ENCODE data around the gene PCOLCE2.

PCOLCE2 gene

DNA sequence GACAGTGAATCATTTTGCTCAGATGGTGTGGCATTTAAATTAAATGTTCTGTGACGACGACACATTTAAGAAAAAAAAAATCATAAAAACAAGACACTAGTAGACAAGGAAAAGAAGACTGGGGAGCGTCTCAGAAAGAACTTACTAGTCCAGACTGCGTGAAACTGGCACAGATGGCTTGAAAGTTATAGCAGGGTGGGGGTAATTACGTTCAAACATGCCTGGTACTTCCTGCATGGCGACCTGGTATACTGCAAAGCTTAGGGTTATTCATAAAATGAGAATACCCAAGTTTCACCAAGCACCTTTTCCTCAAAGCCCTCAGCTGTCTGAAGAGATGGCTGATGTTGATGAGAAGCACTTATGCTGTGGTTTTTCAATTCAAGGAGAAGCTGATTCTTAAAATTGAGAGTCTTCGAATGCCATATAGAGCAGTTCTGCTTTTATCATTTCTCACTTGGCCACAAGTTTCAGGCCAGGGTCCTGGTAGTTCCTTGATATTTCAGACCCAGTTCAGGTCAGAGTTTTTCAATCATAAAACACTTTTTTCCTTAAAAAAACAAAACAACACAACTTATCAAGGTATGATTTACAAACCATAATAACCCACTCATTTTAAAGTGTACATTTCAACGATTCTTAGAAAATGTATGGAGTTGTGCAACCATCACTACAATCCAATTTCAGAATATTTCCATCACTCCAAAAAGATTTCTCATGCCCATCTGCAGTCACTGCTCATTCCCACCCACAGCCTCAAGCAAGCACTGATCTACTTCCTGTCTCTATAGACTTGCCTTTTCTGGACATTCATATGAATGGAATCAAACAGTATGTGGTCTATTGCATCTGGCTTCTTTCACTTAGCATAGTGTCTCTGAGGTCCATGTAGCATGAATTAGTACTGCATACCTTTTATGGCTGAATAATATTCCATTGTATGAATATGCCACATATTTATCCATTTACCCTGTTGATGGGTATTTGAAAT is 24.7 kb downstream of the PCOLCE2 start:
- no peak for DNase-seq (ENCODE audit: low spot score)

DNA sequence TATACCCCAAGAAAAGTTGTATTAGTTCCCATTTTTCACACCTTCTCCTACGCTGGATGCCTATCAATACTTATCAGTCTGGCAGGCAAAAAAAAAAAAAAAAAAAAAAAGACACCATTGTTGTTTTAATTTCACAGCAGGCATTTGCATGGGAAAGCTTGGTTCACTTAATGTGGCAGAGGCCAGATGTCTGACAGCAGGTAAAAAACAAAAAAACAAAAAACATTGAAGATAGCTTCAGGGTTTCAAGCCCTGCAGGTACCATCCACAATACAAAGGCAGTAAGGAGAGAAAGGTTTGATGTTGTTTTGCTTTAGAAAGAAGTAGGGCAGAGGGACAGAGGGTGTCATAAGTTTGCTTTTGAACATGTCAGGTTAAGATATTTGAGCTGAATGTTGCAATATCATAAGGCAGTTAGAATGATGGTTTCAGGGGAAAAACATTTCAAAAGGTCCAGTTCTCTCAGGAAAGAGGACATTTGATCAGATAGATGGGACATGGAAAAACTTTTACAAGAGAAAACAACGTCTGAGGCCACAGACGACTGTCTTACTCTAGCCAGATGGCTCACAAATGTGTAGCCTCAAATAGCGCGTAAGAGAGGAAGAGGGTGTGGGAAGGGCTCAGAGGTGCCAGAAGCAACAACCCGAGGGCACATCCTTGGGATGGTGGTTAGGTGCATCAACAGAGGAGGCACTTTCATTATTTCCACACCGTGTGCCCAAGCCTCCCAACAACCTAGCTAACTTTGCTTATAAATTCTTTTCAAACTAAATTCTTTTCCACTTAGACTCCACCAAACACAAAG is 25.7 kb downstream of the PCOLCE2 start:
- DNase-seq (ENCODE audit: low spot score), result no peak

DNA sequence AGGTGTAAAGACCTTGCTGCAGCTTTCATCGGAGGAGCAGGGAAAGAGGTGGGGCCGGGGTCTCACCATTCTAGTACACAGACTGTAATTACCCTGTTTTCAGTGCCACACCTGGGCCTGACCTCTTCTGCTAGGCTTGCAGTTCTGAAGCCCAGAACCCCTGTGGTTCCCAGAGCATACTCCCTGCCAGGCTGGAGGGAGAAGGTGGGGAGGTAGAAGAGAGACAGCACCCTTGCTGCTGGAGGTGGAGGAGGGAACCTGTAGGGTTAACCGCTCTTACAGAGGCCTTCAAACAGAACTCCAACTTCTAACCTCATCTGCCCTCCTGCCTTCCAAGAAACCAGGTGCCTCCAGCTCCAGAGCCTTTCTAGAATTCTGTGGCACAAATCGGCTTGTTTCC is 27.0 kb downstream of the PCOLCE2 start:
- DNase-seq (ENCODE audit: low spot score), result no peak

DNA sequence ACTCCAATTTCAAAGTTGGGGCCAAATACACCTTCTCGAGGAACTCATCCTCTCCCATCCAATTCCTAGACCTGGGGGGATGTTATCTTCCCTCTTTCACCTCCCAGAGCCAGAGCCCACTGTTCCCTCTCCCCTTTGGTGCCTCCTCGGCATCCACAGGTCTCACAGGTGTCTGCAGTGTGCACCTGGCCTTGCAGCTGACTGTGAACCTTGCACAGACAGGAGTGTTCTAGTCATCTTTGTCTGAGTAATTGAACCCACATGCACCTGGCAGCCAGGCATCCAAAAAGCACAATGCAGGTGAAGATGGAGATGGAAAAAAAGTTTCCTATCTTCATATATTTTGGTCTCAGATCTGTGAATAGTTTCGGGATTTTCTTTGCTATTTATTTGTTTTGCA is 30.8 kb downstream of the PCOLCE2 start:
- no peak for DNase-seq (ENCODE audit: low spot score)

DNA sequence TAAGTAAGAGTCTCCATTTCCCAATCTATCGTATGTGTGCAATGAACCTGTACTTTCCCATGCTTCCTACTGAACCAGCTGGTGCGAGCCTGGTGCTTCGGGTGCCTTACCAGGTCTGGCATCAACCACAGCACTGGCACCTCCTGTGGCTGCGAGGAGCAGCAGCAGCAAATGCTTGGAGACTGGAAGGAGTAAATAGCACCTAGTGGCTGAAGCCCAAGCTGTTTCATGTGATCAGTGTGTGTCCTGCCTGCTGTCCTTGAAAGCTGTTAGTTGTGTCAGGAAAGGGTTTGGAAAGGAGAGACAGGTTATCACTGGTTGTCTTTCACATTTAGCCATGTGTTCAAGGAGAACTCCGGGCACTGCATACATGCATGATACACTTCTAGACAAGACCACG is 31.8 kb downstream of the PCOLCE2 start:
- DNase-seq (ENCODE audit: low spot score), result peak; percentile 88

DNA sequence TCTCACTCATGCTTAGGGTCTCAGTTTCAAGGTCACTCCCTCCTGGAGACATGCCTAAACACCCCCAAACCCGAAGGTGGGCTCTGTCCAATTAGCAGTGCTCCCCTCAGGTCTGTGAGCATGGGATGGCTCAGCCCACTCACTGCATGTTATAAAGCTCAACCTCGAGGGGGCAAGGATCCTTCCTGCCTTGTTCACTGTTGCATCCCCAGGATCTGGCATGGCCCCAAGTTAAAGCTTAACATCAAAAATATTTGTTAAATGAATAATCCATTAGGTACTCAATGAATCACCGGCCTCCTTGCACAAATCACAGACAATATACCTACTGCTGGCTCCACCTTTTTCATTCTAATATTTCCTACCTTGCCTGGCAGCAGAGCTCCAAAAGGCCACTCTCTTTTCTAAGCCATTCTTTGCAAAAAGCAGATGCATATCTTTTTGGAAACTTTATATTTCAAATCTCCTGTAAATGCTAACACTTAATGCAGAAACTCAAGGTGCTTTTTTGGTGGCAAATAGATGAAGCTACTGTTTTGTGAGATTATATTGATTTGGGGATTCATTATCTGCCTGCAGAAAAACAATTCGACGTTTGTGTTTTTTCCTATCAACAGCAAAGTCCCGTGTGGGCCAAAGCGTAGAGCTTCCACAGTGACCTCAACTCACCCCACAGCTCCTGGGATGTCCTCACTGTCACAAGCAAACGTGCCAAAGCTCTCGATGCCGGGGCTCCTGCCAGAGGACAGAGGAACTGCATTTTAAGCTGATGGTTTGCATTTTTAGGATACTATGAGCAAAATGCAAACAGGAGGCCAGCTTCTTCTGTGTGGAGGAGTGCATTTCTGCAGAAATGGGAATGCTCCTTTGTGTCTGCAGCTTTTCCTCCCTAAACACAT is 35.4 kb downstream of the PCOLCE2 start:
- DNase-seq (ENCODE audit: low spot score), result peak; percentile 6

DNA sequence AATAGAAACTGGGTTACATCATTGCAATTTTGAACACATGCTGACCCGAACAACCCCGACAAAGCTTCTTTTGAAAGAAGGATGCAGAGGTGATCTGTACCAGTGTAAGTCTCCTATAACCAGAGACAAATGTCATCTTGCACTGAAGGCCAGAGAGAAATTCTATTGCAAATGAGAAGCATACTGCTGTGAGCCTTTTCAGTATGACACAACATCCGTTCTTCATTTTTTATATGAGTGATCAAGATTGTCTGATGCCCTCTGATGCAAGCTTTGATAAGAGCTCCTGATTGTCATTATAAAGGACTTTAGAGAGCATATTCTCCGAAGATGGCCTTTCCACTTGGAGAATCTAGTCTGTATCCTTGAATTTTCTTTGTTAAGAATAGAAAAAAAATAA is 36.9 kb downstream of the PCOLCE2 start:
- no peak for DNase-seq (ENCODE audit: low spot score)

DNA sequence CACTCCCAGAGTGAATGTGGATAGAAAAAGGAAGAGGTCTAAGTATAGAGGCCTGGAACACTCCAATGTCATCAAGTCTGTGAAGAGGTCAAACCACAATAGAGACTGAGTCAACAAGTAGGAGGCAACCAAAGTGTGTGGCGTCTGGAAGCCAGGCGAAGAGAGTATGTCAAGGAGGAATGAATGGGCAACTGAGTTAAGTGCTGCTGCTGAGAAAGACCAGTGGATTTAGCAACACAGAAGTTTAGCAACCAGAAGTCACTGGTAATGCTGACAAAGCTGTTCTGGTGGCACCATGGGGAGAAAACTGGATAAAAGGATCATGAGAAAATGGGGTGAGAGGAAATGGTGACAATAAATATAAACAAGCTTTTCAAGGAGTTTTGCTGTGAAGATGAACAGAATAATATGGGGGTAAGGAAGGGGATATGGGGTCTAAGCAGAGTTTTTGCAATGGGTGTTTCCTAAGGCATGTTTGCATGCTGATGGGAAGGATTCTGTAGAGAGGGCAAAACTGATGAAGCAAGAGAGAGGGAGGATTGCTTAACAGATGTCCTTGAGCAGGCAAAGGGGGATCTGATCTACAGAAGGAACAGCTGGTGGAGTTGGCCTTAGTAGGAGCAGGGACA is 38.4 kb downstream of the PCOLCE2 start:
- no peak for DNase-seq (ENCODE audit: low spot score)

DNA sequence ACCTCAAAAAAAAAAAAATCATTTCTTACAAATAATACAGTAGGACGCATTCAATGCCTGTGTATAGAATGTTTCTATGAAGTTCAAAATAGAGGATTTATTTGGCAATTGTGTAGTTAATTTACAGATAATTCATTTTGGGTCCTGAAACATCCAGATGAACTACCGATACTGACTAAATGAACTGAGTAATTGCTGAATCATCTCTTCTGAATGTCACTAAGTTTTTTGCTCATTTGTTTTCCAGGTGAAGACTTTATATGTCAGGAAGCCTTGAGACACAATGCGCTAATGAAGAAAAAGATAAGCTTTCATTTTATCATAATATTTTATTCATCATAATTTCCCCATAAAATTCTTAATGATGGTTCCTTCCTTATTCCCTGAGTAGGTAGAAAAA is 39.7 kb downstream of the PCOLCE2 start:
- DNase-seq (ENCODE audit: low spot score), result no peak

DNA sequence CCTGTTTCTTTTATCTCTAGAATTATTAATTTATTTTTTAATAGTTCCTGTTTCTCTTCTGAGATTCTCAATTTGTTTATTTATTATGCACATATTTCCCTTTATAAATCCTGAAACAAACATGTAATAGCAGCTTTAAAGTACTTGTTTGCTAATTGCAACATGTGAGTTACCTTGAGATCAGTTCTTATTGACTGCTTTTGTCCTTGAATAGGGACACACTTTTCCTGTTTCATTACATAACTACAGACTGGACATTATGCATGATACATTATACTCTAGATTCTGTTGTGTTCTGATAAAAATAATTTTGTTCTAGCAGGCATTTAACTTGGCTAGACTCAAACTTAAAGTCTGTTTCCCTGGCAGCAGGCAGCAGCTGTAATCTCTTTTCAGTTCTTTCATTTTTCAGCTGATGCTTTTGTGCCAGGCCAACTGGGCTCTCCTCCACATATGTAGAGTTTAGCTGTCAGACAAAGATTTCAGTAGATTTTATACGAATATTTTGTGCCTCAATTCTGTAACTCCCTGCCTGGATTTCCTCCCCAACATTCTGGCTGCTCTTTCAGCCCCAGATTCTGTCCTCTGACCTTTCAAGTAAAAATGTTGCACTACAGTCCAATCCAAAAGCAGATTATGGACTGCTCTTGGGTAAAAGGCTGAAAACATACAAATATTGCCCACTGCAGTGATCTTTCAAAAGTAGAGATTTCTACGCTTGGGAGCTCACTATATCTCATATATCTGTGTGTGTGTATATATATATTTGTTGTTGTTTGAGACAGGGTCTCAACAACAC is 41.9 kb downstream of the PCOLCE2 start:
- no peak for DNase-seq (ENCODE audit: low spot score)

DNA sequence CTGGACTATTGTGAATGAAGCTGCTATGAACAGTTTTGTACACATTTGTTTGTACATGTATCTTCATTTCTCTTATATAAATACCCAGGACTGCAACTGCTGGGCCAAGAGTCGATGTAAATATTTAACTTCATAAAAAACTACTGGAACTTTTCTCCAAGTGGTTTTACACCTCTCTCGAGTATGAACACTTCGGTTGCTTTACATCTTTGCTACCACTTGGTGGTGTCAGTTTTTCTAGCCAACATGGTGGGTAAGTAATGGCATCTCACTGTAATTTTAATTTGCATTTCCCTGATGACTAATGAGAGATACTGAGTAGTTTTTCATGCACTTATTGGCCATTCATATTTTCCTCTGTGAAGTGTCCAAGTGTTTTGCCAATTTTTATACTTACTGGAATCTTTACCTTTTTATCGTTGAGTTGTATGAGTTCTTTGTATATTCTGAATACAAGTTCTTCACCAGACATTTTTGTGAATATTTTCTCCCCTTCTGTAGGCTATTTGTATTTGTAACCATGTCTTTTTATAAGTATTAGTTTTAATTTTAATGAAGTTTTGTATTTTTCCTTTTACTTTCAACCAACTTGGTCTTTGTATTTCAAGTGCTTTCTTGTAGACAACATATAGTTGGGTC is 44.4 kb downstream of the PCOLCE2 start:
- DNase-seq (ENCODE audit: low spot score), result peak; percentile 36

DNA sequence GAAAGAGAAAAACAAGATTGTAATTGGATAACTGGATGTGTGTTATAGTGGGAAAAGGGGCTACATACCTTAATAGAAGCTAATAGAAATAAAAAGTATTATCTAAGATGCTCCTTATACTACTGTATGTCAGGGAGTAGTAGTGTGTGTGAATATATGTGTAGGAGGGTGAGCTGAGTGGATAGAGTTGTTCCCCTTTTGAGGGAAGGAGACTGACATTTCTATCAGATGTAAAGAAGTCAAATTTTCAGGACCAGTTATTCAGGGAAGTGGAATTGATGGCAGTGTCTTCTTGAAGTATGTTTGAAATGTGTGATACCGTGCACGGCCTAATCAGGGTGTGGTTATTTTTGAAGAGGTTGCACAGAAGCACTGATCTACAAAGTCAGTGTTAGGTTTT is 49.1 kb downstream of the PCOLCE2 start:
- DNase-seq (ENCODE audit: low spot score), result no peak

DNA sequence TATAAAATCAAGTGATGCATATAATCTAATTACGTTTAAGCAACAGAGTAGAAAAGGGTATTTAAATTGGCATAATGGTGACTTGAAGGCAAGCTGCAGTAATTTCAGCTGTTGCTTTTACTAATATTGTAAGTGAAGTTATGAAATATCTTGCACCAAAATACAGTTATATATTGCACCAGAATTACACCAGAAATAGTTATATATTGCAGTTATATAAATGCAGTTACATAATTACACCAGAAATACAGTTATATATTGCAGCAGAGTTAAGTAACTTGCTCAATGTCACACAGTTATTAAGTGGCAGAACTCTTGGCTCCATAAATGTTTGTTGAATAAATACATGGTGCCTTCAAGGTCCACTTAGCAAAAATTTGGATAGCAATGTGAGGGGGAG is 51.4 kb downstream of the PCOLCE2 start:
- DNase-seq (ENCODE audit: low spot score), result no peak

DNA sequence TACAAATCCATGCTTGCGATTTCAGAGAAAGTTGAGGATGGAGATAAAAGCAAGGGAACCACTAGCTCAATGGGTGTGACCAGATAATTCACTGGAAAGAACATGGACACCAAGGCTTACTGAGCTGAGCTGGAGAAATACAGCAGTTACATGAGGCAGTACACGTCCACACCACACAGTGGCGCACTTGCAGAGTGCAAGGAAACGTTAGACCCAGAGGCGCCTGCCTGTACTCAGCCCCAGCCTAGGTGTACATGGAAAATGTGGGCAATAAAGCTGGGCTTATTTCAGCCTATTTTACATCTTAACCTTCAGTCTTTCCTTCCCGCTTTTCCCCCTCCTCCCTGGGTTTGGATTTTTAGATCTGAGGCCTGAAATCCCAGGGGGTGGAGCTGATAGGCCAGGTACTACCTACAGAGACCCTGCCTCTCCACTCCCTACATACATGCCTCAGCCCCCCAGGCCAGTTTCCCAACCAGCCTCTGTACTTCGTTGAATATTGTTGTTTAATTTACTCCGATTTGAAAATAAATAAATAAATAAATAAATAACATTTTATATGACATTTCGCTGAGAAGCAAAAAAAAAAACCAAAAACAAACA is 60.1 kb downstream of the PCOLCE2 start:
- DNase-seq (ENCODE audit: low spot score), result peak; percentile 76

DNA sequence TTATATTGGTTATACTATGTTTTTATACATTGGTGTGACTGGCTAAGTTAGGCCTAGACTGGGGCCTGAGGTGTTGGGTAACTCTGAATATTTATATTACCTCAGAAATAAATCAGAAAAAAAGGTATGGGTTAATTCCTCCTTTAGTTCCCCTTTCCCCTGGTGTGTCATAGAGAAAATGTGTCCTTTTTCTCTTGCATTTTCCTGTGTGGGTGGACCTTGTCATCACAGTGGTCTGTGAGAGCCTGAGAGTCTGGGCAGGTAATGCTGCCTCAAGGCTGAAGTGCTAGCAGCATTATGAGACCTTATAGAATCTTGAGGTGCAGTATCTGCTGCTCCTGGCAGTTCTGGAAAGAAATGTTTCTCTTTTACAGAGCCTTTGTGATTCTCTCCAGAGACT is 69.7 kb downstream of the PCOLCE2 start:
- no peak for DNase-seq (ENCODE audit: low spot score)

DNA sequence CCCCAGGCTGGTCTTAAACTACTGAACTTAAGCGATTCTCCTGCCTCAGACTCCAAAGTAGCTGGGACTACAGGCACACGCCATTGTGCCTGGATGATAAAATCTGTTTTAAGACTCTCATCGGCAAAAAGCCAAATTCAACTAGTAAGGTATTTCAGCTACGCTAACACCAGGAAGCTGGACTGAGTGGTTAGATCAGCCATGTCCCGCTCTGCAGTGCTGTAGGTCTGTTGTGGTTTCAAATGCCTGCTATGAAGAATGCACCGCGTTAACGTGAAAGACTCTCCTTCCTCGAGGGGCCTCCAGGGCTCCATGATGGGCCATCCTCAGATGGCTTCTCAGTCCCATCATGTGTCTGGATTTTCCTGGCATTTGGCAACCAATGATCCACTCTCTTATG is 70.2 kb downstream of the PCOLCE2 start:
- no peak for DNase-seq (ENCODE audit: low spot score)

DNA sequence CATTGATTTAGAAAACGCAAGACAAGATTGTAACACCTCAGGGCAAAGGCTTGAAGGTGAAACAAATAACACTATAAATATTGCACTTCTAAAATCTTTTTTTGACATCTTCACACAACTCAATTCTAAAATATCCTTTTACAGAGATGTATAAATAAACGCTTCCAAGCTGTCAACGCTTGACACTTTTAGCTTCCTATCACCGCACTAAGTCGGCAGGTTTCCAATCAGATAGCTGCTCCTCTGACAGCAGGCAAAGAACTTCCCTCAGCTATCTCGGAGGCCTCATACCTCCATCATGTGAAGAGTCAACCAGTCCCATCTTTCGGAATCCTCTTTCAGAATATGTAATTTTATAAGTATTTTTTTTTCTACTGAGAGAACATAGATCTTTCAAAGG is 71.0 kb downstream of the PCOLCE2 start:
- DNase-seq (ENCODE audit: low spot score), result no peak

DNA sequence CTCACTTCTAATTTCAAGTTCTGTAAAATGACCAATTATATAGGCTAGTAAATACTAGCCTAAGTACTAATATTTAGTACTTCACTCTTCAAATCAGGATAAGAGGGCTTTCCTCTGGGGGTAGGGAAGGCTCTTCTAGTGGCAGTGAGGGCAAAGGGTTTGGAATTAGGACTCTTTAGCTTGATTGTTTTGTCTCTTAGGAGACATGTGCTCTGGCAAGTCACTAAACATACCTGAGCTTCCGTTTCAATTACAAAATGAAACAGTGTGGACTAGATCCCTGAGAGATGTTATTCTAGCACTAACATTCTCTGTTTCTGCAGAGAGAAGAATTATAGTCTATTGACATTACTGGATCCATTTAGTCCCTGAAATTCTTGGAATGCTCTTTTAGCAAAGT is 71.5 kb downstream of the PCOLCE2 start:
- DNase-seq (ENCODE audit: low spot score), result no peak

DNA sequence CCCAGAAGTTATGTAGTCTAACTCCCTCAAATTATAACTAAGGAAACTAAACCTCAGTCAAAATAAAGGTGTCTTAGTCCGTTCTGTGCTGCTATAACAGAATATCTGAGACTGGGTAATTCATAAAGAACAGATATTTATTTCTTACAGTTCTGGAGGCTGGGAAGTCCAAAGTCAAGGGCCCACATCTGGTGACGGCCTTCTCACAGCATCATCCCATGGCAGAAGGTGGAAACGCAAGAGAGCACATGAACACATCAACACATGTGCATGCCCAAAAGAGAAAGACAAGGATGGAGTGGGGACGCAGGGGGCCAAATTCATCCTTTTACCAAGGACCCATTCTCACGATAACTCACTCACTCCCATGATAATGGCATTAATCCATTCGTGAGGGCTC is 73.1 kb downstream of the PCOLCE2 start:
- DNase-seq (ENCODE audit: low spot score), result no peak

DNA sequence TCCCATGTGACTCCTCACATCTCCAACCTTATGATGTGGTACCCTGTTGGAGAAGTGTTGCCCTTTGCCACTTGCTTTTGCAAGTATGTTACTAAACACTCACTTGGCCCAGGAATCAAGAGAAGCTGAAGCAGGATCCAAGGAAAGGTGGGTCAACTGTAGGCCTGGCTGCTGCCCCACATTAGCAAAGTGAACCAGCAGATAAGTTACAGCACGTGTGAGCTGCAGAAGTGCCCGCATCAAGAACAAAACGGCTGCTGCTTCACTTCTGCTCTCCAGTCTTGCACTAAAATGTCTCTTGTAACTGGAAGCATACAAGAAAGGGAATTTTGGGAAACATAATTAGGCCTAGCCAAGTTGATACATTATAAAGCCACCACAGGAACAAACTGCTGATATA is 79.6 kb downstream of the PCOLCE2 start:
- no peak for DNase-seq (ENCODE audit: low spot score)
